Ramos (cell line): Measurements from ENCODE around the gene TLCD5.

Experiments
- in situ Hi-C: fragments of 300-500 bp; cut with MboI; formaldehyde crosslinking; loops from one replicate; pipeline ENCODE4 v1.14.3; 2022; ENCODE audit warnings: low sequenced_read_pairs; ENCODE audit not compliant: unreplicated experiment

The TLCD5 gene

GRCh38 chr11:120335908-120336640 lies 11.0 kb downstream of the TLCD5 start, which contains the start of gene ARHGEF12:
Gene ARHGEF12, plus strand, starts transcription at chr11:120336413. Its CDS starts 831 bp downstream, at chr11:120337244.
- in situ Hi-C loops, result no loop called here

GRCh38 chr11:120336641-120337354 lies 11.7 kb downstream of the TLCD5 start:
- in situ Hi-C loops, result no loop called here

- in situ Hi-C loops, result no loop called here
Observed at GRCh38 chr11:120337355-120338106, 12.4 kb downstream of the TLCD5 start.

GRCh38 chr11:120338107-120338933 lies 13.2 kb downstream of the TLCD5 start:
- in situ Hi-C loops, result no loop called here

GRCh38 chr11:120339394-120339890 lies 14.3 kb downstream of the TLCD5 start:
- in situ Hi-C loops, result no loop called here

- in situ Hi-C loops, result no loop called here
Observed at GRCh38 chr11:120340529-120340928, 15.4 kb downstream of the TLCD5 start.

GRCh38 chr11:120342226-120342625 lies 17.1 kb downstream of the TLCD5 start:
- in situ Hi-C loops, result no loop called here

GRCh38 chr11:120342678-120343077 lies 17.6 kb downstream of the TLCD5 start:
- in situ Hi-C loops, result no loop called here

GRCh38 chr11:120343429-120343828 lies 18.3 kb downstream of the TLCD5 start:
- in situ Hi-C loops, result no loop called here

GRCh38 chr11:120344302-120345004 lies 19.4 kb downstream of the TLCD5 start:
- in situ Hi-C loops, result no loop called here

GRCh38 chr11:120346233-120346632 lies 21.1 kb downstream of the TLCD5 start:
- in situ Hi-C loops, result no loop called here

- in situ Hi-C loops, result no loop called here
Observed at GRCh38 chr11:120350637-120351036, 25.5 kb downstream of the TLCD5 start.

- in situ Hi-C loops, result no loop called here
Observed at GRCh38 chr11:120352405-120352804, 27.3 kb downstream of the TLCD5 start.

GRCh38 chr11:120354068-120354467 lies 29.0 kb downstream of the TLCD5 start:
- in situ Hi-C loops, result no loop called here

- in situ Hi-C loops, result no loop called here
Observed at GRCh38 chr11:120354779-120355178, 29.7 kb downstream of the TLCD5 start.

- in situ Hi-C loops, result no loop called here
Observed at GRCh38 chr11:120357620-120358019, 32.5 kb downstream of the TLCD5 start.

GRCh38 chr11:120358729-120359128 lies 33.6 kb downstream of the TLCD5 start:
- in situ Hi-C loops, result no loop called here

- in situ Hi-C loops, result no loop called here
Observed at GRCh38 chr11:120363436-120363835, 38.3 kb downstream of the TLCD5 start.

GRCh38 chr11:120365512-120365911 lies 40.4 kb downstream of the TLCD5 start:
- in situ Hi-C loops, result no loop called here
